ENCODE measurements around the gene ZNF281. TPM values are rescaled to one million over a fixed set of nuclear protein-coding genes. Genes with fewer than 3 reads are reported as not detected.

ZNF281 gene
- total RNA-seq, 1 experiment from 2014 or later, result 17.7 TPM

DNA sequence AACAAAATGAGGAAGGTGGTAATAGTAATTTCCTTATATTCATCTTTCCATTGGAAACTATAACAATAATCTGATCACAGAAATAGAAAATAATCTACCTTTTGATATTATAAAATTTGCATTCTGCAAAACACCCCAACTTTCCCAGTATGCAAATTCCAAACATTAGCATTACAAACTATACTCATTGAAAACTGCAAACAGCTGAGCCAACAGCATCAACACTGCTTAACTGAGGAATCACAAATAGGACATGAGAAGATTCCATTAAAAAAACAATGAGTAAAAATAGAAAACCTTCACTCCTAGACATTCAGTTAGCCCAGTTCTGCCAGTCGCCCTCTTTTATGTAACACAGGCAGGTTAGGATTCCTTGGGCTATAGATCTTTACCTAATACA, 18.1 kb downstream of the ZNF281 start:
- DNase-seq (ENCODE audit: low read depth), result no peak

DNA sequence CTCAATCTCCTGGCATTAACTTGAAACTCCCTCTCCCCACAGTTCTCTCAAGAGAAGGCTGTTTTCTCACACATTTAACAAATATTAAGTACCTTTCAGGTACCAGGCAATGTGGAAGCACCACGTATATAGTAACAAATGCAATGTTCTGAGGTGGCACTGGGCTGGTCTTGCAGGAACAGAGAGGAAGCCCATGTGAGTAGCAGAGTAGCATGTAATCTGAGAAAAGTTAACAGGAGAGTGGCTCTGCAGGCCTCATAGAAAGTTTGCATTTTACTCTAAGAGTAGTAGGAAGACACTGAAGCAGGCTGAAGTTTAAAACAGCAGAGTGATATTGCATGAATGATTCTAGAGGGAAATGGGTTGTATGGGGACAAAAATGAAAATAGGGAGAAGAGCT, 21.0 kb downstream of the ZNF281 start:
- no peak for DNase-seq (ENCODE audit: low read depth)

DNA sequence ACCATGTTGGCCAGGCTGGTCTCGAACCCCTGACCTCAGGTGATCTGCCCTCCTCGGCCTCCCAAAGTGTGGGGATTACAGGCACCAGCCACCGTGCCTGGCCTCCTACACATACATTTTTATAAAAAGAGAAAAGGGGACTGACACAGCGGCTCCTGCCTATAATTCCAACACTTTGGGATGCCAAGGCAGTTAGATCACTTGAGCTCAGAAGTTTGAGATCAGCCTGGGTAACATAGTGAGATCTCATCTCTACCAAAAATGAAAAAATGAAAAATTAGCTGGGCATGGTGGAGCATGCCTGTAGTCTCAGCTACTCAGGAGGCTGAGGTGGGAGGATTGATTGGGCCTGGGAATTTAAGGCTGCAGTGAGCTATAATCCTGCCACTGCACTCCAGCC, 23.4 kb downstream of the ZNF281 start:
- no peak for DNase-seq (ENCODE audit: low read depth)

DNA sequence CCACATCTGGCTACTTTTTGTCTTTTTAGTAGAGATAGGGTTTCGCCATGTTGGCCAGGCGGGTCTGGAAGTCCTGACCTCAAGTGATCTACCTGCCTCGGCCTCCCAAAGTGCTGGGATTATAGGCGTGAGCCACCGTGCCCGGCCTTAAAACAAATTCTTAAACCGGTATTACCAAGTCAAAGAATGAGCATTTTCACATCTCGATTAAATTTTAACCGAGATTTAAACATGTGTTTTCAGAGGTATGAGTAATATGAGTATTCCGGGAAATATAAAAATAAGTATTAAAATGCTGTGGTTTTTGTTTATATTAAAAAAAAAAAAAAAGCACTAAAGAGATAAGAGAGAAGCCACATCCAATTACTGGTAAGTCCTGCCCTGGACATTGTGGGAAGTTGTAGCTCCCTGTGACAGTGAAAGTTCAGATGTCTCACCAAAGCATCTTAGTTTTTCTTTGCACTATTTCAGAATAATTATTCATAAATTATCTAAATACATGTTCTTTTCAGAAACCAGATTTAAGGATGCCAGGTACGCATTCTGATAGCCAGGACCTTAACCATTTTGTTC, 24.9 kb downstream of the ZNF281 start:
- DNase-seq (ENCODE audit: low read depth), result no peak

DNA sequence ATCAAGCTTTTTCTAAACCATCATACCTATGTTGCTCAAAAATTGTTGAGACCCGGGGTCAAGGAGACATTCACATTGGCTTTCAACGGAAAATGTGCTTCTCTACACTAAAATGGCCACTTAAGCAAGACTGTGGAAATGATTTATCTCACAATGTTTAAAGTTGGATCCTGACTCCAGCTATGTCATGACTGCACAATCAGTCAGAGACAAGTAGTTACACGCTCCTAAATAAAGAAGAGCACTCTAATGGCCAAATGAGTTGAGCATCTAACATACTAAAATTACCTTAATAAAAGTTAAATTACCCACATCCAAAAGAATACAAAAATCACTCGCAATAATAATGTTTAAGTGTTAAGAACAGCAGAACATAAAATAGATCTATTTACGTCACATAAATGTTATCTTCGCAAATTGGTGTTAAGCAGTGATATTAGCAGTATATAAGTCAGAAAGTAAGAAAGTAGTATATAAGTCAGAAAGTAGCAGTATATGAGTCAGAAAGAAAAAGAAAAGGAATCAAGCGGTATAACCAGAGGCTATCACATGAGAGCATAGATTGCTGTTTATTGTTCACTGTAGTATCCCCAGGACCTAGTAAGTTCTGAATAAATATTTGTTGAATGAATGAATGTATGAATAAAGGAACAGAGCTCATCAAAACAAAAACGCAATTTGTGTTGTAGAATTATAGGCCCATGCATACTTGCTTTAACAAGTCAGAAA, 28.4 kb downstream of the ZNF281 start:
- DNase-seq (ENCODE audit: low read depth), result no peak

DNA sequence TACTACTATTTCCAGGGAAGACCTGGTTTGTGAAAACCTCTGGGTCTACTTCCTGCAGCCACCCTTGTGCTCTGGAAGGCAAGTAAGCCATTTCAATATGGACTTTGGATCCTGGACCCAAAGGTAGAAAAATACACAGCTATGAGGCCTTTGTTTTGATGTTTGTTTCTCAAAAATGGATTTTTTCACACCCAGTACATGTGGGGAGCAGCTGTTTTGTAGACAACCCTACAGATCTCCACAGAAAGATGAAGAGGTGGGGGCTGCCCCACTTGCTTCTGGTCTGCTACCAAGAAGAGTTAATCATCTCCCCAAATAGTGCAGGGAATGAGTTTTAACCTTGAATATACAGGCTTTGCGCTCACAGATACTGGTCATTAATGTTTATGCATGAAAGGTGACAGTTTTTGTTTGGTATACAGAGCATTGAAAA, 29.2 kb downstream of the ZNF281 start:
- no peak for DNase-seq (ENCODE audit: low read depth)

DNA sequence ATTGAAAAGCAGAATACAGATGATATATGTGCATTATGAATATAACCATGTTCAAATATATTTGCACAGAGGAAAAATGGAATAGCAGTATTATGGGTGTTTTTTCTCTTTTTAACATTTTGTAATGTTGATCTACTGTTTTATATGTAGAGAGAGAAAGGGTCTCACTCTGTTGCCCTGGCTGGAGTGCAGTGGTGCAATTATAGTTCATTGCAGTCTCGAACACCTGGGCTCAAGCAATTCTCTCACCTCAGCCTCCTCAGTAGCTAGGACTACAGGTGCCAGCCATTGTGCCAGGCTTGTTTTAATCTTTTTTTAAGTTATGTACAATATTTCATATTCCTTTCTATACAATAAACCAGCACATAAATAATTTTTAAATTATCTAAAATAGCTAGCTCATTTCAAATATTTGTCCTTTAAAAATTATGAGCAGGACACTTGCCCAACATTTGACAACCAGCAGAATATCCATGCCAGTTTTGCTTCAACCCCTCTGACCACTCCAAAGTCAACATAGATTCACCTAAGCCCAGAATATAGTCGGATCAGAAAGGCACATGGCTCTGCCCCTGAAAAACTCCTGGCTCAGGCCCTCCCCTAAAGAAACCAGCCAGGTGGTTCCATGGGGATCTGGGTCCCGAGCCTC, 29.8 kb downstream of the ZNF281 start:
- DNase-seq (ENCODE audit: low read depth), result no peak

DNA sequence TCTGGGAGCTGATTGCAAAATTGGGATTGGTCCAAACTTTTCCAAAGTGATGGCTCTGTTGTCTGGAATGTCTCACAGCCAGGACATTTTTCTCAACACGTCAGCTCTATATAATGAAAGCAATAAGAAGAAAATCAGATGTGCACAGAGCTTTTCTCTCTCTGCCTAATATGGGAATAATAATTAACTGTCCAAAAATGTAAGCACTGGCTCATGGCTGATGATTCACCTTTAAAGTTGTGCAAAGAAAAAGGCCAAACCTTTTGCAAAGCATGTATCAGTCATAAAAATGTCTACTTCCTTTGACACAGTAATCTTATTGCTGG, 30.4 kb downstream of the ZNF281 start:
- peak; percentile 96 for DNase-seq (ENCODE audit: low read depth)

DNA sequence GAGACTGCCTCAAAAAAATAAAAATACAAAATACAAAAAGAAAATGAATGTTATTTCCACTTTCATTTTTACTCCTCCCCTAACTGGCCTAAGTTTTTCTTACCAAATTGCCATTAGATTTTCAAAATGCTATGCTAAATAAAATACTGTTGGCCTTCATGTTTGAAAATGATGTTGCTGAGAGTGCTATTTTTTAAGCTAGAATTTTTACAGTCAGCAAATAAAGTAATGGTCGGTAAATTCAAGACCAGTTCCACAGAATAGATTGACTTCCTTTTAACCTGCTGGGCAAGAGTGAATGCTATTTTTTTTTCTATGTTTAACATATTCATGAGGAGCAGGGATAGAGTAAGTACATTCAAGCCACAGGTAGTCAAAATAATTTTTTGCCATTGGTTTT, 31.7 kb downstream of the ZNF281 start:
- DNase-seq (ENCODE audit: low read depth), result no peak

DNA sequence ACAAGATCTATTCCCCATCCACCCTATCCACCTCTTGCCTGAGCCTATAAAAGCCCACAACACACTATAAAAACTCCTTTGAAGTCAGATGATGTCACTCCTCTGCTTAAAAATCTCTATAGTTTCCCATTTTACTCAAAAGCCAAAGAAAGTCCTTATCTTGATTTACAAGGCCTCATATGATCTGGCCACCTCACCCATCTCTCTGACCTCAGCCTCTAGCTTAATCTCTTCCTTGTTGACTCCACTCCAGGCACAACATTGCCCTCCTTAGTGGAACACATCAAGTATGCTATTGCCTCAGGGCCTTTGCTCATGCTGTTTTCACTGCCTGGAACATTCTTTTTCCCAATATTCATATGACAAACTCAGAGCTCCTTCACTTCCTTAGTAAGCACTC, 33.3 kb downstream of the ZNF281 start:
- DNase-seq (ENCODE audit: low read depth), result no peak

DNA sequence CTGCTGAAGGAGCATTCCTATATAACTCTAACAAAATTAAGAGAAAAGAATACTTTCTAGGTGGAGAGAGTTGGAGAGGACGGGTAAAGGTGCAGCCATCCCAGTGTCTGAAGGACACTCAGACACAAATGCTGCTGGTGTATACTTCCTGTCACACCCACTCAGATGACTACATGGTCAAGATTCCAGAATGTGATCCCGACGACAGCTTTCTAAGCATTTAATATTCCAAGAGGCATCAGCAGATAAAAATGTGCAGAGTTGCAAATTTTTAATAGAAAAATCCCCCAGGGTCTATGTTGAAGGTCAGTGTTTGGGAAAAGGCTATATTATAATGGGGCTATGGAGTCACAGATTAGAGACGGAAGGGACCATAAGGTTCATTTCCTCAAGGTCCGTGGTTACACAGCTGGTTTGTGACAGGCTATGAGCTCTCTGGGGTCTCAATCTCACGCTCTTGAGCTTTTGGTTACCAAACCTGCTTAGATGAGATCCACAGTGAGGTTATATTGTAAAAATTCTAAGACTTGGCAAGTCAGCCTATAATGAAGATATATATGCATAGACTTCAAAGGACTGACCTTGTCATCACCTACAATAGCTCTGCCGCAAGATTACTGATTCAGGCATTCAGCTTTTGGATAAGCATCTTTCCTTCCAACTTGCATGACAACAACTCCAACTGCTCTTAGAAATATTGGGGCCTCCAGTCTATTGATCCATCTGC, 35.1 kb downstream of the ZNF281 start:
- DNase-seq (ENCODE audit: low read depth), result no peak

DNA sequence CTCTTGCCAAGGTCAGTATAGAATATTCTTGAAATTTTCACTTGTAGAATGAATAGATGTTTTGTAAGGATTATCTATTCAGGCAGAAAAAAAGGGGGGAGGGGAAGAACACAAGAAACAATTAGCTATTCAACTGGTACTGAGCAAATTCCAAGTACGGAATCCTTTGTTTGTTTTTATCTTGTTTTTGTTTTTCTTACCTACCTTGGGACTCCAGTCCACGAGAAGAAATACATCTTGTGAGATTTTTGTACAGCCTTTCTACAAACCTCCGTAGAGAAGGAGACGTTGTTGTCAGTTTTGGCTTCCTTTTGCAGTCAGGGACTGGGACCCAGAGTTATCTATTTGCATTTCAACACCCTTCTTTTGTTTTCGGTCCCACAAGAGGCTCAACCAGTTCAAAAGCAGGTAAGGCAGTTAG, 36.0 kb downstream of the ZNF281 start:
- DNase-seq (ENCODE audit: low read depth), result no peak

DNA sequence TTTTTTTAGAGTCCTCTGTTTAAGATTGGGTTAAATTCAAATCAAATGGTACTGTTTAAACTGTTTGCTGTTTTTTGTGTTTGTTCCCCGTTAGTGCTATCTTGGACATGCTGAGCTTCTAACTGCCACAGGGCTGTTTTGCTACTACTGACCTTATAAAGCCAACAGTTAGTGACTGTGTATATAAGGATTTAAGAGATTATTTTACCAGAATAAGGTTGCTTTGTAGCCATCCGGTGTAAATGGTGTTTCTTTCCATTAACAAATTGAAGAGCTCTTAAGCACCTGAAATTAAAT, 37.0 kb downstream of the ZNF281 start:
- DNase-seq (ENCODE audit: low read depth), result no peak

DNA sequence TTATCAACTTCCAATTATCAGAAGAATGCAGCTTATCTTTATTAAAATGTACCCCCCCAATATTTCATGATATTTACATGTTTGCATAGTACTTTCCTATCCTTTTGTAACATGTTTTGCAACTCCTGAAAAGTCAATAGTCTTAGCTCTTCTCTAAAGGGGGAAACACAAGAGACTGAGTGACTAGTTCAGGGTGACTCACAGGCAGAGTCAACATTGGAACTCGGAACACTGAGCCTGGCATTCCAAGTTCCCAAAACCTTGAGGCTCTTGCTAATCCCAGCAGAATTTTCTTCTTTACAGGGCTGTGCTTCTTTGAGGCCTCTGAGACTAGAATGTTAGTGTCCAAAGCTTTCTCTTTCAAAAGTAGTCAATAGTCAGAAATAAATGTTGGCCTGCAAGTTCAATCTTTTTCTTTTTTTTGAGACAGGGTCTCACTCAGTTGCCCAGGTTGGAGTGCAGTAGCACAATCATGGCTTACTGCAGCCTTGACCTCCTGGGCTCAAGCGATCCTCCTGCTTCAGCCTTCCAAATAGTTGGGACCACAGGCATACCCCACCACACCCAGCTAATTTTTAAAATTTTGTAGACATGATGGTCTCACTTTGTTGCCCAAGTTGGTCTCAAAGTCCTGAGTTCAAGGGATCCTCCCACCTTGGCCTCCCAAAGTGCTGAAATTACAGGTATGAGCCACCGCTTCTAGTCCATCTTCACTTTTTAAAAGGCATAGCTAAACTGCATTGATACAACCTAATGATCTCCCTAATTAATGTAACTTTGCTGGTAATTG, 37.5 kb downstream of the ZNF281 start:
- DNase-seq (ENCODE audit: low read depth), result peak; percentile 82

DNA sequence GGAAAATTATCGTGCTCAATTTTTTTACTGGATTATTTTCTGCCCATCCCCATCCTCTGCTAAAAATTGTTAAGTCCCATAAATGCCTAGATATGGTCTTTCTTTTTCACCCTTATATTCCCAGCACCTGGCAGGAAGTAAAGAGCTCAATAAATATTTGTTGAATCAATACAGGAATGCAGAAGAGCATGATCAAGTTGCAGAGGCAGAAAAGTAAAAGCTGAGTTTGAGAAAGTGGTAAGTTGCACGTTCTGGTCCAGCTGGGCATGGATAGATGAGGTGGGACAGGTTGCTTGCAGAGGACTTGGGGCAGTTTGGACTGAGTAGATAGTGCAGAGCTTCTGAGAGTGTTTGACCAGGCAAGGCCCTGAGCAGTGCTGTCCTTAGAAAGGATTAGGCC, 40.1 kb downstream of the ZNF281 start:
- DNase-seq (ENCODE audit: low read depth), result no peak

DNA sequence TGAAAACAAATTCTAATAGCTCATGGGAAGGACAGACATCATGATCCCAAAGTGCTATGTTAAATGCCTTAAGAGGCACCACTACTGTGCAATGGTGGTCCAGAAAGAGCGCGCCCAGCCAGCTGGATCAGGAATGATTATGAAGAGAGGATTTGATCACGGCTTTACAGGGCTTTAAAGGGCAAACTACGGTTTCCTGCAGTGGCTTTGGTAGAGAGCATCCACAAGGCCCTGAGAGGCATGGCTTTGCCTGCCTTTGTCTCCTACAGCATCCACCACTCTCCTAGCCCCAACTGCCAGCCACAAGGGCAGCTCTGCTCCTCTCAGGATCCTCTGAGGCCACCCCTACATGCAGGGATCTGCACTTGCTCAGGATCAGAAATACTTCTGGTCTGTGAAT, 40.7 kb downstream of the ZNF281 start:
- no peak for DNase-seq (ENCODE audit: low read depth)

DNA sequence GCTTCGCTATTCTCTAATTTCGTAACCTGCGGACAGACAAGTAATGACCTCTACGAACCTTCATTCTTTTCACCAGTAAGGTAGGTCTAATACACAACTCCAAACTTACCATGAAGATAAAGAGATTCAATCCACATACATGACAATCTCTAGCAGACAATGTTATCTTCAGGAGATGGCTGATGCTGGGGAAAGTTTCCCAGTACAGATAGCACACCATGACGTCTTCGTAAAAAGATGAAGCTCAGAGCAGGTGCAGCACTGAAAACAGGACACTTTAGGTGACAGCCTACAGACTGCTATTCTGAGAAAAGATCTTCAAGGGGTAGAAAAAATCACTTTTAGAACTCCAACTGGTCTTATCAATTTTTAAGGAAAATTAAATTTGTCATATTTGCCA, 41.3 kb downstream of the ZNF281 start:
- DNase-seq (ENCODE audit: low read depth), result no peak

DNA sequence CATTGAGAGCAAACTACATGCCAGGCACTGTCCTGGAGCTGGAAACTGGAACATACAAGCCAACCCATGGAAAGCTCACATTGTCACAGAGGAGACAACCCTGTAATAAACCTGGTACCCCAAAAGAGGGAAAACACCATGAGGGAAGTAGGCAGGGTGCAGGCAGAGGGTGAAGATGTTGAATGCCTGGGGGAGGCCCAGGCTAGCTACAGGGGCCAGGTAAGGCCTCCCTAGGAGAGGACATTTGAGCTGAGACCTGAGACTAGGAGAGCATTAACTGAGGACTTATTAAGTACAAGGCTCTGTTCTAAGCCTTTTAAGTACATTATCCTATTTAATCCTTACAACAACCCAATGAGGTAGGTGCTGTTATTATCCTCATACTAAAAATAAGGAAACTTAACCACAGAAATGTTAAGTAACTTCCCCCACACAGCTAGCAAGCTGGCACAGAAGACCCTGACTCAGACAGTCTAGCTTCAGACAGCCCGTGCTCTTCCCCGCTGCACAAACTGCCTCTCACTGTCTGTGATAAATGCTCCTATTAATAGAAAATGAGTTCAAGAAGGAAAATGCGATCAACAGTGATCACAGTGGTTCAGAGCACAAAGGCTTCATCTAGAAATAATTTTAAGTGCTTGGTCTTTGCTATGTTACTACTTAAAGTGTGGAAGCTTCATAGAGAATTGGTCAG, 41.8 kb downstream of the ZNF281 start:
- peak; percentile 78 for DNase-seq (ENCODE audit: low read depth)

DNA sequence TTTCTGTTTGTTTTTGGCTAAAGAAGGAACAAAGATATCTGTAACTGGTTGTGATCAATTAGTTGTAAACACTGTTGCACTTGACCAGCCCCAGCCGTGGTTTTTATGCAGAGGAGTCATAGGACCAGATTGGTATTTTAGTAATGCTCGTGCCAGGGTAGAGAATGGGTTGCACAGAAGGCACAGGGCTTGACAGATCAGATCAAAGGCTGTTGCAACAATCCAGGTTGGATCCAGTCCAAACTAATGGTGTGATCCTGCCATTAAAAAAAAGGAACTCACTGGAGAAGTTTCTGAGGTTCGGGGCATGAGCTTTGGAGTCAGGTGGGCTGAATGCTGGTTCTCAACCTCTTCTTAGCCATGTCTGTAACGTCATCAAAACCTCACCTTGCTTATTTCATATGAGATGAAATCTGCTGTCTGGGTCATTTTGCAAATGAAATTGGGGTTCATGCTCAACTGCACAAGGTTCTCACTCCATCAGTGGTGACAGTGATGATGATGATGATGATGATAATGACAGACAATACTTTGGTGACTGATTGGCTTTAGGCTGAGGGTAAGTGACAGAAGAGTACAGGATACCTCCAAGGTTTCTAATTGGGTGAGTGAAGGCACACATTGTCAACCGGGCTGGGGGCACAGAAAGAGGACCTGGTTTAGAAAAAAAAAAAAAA, 43.1 kb downstream of the ZNF281 start:
- no peak for DNase-seq (ENCODE audit: low read depth)

DNA sequence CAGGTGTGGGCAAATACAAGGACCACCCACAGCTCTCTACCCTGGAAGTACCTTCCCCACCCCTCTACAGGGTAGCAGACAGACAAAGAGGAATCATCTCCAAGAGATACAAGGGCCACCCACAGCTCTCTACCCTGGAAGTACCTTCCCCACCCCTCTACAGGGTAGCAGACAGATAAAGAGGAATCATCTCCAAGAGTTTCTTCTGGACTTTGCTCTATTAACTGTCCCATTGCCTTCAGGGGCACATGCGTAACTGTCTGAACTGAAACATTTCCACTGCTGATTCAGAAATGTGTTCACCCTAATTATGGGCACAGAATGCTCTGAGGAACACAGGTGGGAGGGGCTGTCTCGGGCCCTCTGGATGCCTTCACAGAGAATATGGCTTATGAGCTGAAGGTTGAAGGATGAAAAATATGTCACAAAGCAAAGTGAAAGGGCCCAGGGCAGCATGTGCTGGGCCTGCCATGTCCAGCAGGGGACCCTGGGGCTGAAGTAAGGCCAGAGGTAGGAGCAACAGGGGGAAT, 43.9 kb downstream of the ZNF281 start:
- DNase-seq (ENCODE audit: low read depth), result no peak
